NCI-H1105 (cell line): Measurements from ENCODE around the gene CHCHD6.

Source experiments
- DNase-seq: peaks from one replicate; lab custom pipeline; 2025; lab: John Stamatoyannopoulos, UW

Gene CHCHD6

GRCh38 chr3:126995254-126995780 lies 291.3 kb downstream of the CHCHD6 start:
- DNase-seq: no peak

GRCh38 chr3:126995926-126996512 lies 292.0 kb downstream of the CHCHD6 start:
- no peak for DNase-seq

- no peak for DNase-seq
Observed at GRCh38 chr3:126996905-126997304, 292.9 kb downstream of the CHCHD6 start.

GRCh38 chr3:126997455-126998038 lies 293.5 kb downstream of the CHCHD6 start:
- DNase-seq: no peak

GRCh38 chr3:126998320-126998719 lies 294.3 kb downstream of the CHCHD6 start:
- no peak for DNase-seq

GRCh38 chr3:126998728-126999127 lies 294.7 kb downstream of the CHCHD6 start:
- peak; percentile 96 for DNase-seq

GRCh38 chr3:126999383-126999782 lies 295.3 kb downstream of the CHCHD6 start:
- no peak for DNase-seq

GRCh38 chr3:127000119-127000518 lies 296.1 kb downstream of the CHCHD6 start:
- no peak for DNase-seq

- no peak for DNase-seq
Observed at GRCh38 chr3:127000761-127001160, 296.7 kb downstream of the CHCHD6 start.

- DNase-seq: no peak
Observed at GRCh38 chr3:127001486-127002194, 297.6 kb downstream of the CHCHD6 start.

GRCh38 chr3:127002195-127003174 lies 298.4 kb downstream of the CHCHD6 start:
- DNase-seq: no peak

- no peak for DNase-seq
Observed at GRCh38 chr3:127003175-127003555, 299.1 kb downstream of the CHCHD6 start.

GRCh38 chr3:127003601-127004280 lies 299.7 kb downstream of the CHCHD6 start:
- no peak for DNase-seq

- DNase-seq: no peak
Observed at GRCh38 chr3:127004641-127005397, 300.8 kb downstream of the CHCHD6 start.

- no peak for DNase-seq
Observed at GRCh38 chr3:127005864-127006500, 301.9 kb downstream of the CHCHD6 start.

GRCh38 chr3:127006781-127007436 lies 302.9 kb downstream of the CHCHD6 start:
- no peak for DNase-seq

- DNase-seq: peak; percentile 92
Observed at GRCh38 chr3:127008236-127008635, 304.2 kb downstream of the CHCHD6 start.

- DNase-seq: no peak
Observed at GRCh38 chr3:127009531-127009930, 305.5 kb downstream of the CHCHD6 start.
